ENCODE data around the gene USP32.
"Not testable (repeated sequence)": the region's sequence is repeated elsewhere in the genome, so short reads cannot be mapped to it uniquely, and the experiment has no call there.

Gene USP32

DNA sequence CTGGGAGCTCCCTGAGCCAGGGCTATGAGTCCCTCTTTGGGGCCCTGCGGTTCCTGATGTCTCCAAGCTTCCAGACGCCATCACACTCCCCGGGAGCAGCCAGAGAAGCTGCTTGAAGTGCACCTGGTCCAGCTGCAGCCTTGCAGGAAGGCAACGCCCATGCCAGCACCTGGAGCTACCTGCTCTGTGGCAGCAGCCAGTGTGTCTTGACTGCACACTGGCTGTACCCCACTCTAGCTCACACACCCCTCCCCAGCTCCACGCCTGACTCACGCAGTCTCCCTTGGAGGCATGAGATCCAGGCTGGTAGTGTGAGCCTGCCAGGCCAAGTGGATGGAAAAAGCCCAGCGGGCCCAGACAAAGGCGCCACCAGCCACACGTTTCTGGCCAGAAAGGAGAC lies 63.3 kb downstream of the USP32 start:
- DNase-seq (ENCODE audit: low read depth): no peak

DNA sequence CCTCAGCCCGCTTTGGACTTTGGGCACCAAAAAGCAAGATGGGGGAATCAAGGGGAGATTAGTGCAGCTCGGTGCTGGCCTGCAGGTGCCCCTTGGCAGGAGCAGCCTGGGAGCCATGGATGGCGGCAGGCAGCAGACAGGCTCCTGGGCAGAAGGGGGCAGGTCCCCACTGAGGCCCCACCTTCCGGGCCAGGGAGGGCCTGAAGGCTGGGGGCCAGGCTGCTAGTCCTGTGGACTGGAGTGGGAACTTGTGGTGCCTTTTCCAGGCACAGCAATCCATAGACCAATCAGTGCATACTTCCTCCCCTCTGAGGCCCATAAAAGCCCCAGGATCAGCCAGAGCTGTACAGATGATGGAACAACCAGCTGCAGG lies 64.0 kb downstream of the USP32 start:
- DNase-seq (ENCODE audit: low read depth): no peak

DNA sequence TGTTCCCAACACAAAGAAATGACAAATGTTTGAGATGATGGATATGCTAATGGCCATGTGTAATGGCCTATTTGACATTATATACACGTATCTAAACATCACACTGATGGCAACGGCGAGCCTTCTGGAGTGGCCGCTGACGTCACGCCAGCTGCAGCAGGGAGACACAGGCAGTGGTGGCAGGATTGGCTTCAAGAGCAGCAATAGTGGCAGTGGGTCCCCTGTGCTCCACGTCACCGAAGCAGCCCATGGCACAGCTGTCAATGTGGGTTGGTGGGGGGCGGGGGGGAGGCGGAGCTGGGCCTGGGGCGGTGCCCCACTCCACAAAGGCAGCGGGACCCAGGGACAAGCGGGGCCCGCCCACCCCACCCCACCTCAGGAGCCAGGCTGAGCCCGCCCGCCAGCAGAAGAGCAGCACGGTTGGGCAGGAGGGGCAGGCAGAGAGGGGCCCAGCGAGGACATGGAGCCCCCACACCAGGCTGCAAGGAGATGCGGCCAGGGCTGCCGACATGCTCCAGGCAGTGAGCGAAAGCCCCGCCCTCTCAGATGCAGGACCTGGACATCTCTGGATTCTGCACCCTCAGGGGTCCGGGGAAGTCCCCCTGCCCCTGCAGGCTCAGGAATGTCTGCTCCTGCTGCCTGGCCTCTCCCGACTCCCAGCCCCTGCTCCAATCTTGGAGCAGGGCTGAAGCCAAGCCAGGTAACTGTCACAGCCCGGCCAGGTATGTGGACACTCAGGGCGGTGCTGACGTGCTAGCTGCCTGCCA lies 64.6 kb downstream of the USP32 start:
- DNase-seq (ENCODE audit: low read depth): no peak

DNA sequence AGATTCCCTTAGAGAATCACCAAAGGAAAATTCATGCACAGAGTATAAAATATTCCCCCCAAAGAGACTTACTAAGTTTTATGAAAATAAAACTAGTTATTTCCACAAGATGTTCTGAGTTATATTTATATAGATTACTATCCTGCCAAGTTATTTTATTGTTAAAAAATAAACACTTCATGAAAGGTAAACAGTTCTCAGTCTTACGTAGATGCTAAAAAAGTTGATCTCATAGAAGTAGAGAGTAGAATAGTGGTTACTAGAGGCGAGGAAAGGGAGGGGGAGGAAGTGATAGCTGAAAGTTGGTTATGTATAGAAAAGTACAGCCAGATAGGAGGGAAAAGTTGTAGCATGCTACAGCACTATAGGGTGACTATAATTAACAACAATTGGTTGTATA lies 65.2 kb downstream of the USP32 start:
- no peak for DNase-seq (ENCODE audit: low read depth)

DNA sequence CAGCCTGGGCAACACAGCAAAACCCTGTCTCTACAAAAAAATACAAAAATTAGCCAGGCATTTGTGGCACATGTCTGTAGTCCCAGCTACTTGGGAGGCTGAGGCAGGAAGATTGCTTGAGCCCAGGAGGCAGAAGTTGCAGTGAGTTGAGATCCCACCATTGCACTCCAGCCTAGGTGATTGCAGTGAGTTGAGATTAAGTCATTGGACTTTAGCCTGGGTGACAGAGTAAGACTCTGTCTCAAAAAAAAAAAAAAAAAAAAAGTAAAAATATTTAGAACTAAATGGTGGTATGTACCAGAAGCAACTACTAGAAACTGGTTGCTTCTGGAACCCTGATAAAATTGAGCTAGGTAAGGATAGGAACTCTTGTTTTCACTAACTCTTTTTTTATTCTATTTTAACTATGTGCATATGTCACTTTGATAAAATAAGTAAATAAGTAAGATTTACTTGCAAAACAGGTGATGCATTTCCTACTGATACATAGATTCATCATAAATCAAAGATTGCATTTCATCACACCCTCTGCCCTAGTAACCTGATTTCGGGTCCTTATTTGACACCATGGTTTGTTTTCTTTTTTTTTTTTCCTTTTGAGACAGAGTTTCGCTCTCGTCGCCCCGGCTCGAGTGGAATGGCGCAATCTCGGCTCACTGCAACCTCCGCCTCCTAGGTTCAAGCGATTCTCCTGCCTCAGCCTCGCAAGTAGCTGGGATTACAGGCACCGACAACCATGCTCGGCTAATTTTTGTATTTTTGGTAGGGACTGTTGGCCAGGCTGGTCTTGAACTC lies 66.0 kb downstream of the USP32 start:
- DNase-seq (ENCODE audit: low read depth): no peak

DNA sequence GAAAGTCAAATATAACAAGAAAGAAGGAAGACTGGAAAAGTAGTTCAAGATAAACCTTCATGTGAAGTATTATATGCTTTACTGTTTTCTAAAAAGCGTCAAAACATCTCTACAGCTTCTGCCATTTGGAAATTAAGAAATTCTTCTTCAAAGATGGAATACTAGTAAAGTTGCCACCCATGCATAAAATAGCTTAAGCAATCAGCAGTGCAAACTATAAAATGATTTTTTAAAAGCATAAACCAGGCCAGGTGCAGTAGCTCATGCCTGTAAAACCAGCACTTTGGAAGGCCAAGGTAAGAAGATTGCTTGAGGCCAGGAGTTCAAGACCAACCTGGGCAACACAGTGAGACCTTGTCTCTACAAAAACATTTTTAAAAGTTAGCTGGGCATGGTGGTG lies 68.2 kb downstream of the USP32 start:
- no peak for DNase-seq (ENCODE audit: low read depth)

DNA sequence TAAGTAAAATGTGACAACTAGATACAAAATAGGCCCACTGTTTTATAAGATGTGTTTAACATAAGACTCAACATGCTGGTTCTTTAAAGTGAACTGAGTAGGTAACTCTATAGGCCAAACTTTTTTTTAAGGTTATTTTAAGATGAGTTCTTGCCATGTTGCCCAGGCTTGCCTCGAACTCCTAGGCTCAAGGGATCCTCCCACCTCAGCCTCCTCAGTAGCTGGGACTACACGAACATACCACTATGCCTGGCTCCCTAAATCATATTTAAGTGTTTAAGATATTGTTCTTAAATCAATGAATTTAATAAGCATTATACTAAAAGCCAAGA lies 69.9 kb downstream of the USP32 start:
- DNase-seq (ENCODE audit: low read depth): no peak

DNA sequence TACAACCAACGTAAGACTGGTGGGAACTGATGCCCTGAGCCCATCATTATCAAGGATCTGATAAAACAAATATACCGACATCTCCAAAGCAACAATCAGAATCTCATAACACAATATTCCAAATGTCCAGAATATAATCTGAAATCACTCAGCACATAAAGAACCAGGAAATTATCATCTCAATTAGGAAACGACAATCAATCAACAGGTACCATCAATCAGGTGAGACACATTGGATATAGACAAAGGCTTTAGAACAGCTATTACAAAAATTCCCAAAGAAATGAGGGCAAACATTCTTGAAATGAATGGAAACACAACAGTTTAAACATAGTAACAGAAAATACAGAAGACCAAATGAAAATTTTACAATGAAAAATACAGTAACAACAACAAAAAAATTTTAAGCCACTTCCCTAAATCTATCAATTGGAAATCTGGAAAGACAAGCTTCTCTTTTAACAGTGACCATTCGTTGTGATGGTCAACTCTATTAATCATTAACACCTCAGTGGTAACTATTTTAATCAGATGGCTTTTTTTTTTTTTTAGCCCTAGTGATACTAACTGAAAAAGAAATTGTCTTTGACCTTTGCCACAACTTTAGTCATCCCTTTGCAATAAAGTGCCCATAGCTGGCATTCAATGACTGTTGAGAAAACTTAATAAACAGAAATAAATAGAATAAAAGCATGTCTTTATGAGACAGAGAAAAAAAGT lies 70.4 kb downstream of the USP32 start:
- no peak for DNase-seq (ENCODE audit: low read depth)

DNA sequence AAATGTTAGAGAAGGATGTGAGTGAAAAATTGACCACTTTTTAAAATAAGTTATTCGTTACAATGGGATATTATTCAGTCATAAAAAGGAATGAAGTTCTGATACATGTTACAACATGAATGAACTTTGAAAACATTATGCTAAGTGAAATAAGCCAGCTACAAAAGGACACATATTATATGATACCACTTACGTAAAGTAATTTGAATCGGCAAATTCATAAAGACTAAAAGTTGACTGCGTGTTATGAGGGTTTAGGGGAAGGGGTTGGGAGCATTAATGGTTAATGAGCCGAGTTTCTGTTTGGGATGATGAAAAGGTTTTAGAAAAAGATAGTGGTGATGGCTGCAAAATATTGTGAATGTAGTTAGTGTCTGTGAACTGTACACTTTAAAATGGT lies 73.1 kb downstream of the USP32 start:
- no peak for DNase-seq (ENCODE audit: low read depth)

DNA sequence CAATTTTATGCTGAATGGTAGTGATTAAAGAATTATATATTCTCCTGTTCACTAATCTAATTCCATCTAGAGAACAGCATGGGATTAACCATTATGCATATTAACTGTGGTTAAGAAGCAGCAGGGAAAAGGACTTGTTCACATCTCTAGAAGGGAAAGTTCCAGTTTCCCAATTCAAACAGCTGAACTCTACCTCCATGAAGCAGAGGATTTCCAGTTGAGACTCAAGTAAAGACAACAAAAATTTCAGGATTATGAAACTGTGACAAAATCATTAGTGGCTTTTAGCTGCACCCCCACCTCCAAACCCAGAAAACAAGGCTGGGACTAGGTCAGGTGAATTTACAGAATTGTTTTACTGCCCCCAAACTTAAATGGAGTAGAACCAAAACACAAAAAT lies 73.6 kb downstream of the USP32 start:
- DNase-seq (ENCODE audit: low read depth): no peak

DNA sequence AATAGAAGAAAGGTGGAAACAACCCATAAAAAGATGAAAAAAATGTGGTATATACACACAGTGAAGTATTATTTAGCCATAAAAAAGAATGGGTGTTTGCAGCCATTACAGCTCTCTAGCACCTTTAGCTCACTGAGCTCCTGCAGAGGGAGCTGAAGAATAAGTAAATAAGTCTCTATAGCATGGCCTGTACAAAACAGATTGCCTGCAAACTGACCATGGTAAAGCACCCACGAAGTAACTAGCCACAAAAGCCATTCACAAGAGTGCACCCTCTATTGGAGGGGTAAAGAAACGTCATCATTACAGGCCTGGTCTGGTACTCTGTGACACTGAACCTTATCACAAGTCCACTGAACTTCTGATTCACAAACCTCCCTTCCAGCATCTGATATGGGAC lies 76.3 kb downstream of the USP32 start:
- DNase-seq (ENCODE audit: low read depth): no peak

DNA sequence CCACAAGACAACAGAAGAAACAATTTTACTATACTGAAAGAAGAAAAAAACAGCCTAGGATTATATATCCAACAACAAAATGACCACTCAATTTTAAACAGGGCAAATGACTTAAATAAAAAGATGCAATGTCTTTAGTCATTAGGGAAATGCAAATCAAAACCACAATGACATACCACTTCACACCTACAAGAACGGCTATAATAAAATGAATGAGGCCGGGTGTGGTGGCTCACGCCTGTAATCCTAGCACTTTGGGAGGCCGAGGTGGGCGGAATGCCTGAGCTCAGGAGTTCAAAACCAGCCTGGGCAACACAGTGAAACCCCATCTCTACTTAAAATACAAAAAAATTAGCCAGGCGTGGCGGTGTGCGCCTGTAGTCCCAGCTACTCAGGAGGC lies 77.0 kb downstream of the USP32 start:
- not testable (repeated sequence) for DNase-seq (ENCODE audit: low read depth)

DNA sequence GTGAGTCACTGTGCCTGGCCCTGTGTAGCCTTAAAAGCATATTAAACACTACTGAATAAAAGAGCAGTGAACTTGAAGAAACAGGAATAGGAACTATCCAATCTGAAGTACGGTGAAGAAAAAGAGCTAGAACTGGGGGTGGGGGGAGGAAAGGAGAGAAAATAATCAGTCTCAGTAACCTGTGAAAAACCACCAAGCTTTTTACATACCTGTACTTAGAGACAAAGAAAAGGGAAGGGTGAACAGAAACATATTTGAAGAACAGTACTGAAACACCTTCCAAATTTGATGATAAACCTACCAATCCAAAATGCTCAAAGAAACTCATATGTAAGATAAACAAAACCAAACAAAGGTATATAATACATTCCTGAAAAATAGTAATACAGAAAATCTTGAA lies 77.5 kb downstream of the USP32 start:
- no peak for DNase-seq (ENCODE audit: low read depth)

DNA sequence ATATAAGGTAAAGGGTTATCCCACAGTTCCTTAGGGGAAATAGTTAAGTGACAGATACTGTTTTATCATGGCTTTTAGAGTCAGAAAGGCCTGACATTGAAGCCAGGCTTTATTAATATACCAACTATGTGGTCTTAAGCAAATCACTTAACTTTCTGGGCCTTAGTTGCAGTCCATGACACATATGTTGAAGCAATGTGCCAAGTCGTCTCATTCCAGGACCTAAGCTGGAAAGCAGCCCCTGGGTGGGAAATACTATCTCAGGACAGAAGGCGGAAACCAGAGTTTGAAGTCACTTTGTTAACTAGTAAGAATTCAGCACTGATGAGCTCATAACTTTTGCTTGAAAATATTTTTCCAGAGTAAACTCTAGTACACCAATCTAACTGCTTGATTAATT lies 80.0 kb downstream of the USP32 start:
- no peak for DNase-seq (ENCODE audit: low read depth)

DNA sequence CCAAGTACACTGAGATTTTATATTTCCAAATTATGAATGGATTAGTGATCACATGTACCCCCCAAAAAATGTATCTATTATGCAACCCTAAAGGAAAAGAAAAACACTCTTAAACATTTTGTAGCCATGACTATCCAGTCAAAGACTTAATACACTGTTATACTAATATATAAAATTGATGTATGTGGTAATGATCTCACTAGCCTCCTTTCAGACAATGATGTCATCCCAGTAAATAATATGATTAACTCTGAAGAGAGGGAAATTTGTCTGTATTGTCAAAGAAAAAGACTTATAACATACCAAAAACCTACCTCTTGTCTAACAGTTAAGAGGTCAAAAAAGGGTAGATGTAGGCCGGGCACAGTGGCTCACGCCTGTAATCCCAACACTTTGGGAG lies 80.7 kb downstream of the USP32 start:
- no peak for DNase-seq (ENCODE audit: low read depth)

DNA sequence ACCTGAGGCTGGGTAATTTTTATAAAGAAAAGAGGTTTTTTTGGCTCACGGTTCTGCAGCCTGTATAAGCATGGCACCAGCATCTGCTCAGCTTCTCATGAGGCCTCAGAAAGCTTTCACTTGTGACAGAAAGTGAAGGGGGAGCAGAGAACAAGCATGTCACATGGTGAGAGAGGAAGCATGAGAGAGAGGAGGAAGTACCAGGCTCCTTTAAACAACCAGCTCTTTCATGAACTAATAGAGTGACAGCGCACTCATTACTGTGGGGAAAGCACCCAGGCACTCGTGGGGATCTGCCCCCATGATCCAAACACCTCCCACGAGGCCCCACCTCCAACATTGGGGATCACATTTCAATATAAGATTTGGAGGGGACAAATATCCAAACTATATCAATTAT lies 86.8 kb downstream of the USP32 start:
- no peak for DNase-seq (ENCODE audit: low read depth)

DNA sequence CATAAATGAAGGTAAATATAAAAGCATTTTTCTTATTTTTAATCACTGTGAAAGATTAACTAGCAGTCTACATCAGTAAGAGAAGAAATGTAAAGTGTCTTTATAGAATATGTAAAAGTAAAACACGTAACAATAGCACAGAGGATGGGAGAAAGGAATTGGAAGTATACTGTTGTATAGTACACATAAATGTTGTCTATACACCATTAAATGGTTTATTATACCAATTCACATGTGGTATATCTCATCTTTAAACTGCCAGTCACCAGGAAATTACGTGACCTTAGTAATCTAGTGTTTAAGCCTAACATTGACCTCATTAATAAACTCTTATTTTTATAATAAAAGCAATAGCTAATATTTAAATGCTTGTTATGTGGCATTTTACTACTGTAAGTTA lies 87.4 kb downstream of the USP32 start:
- DNase-seq (ENCODE audit: low read depth): no peak

DNA sequence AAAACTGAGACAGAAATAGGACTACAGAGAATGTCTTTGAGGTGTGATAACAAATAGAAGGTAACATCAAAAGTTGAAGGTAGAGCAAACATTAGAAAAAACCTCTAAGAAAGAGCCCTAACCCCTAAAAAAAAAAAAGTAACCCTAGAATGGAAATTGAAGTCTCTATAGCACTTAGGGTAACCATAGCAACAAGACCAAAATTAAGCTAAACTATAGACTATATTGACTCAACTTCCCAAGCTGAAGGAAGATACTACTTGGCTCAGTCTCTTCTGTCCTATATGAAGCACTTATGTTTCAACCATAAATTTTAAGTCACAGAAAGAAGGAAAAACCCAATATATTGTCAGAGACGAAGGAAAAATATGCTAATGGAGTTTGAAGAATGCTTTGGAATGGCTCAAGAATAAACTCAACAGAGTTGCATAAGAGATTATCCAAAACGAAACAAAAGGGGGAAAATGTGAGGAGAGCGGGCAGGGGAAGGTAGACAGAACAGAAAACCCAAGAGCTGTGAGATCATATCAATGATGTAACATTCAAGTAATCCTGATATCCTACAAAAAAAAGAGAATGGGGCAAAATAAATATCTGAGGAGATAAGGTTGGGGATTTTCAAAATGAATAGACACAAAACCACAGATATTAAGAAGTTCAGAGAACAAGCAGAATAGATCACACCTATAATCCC lies 88.4 kb downstream of the USP32 start:
- no peak for DNase-seq (ENCODE audit: low read depth)

DNA sequence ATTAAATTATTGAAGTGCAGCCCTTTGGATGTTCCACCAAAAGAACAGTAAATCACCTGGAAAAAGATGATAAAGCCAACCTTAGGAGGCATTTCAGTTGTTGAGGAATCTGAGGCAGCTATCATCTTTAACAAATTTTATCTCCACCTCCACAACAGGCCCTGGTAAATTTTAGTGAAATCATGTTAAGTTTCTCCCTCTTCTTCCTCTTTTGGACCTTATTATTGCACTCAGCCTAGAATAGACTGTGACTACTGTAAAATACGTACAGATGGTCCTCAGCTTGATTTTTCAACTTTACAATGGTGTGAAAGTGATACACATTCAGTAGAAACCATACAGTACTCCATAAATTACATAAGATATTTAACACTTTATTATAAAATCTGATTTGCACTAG lies 90.3 kb downstream of the USP32 start:
- no peak for DNase-seq (ENCODE audit: low read depth)

DNA sequence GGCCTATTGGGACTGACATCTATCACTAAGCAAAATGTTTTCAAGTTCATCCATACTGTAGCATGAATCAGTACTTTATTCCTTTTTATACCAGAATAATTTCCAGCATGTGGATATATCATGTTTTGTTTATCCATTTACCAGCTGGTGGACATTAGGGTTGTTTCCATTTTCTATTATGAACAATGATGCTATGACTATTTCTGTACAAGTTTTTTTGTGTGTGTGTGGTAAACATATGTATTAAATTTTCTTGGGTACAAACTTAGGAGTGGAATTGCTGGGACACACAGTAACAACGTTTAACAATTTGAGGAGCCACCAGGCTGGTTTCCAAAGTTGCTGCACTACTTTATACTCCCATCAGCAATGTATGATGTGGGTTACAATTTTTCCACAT lies 91.0 kb downstream of the USP32 start:
- no peak for DNase-seq (ENCODE audit: low read depth)

DNA sequence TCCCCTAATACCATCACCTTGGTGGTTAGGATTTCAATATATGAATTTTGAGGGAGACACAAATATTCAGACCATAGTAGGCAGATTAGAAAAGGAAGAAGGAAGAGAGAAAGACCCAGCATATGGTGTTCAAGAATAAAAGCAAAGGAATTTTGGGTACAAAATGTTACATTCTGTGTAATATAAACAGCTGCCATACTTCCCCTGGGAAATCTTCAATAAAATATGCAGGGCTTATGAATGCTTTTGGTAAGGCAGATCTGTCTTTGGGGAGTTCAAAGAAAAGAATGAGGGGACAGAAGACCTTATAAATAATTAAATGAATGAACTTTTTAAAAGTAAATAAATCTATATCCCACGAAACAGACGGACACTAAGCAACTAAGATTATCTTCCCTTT lies 91.9 kb downstream of the USP32 start:
- no peak for DNase-seq (ENCODE audit: low read depth)

DNA sequence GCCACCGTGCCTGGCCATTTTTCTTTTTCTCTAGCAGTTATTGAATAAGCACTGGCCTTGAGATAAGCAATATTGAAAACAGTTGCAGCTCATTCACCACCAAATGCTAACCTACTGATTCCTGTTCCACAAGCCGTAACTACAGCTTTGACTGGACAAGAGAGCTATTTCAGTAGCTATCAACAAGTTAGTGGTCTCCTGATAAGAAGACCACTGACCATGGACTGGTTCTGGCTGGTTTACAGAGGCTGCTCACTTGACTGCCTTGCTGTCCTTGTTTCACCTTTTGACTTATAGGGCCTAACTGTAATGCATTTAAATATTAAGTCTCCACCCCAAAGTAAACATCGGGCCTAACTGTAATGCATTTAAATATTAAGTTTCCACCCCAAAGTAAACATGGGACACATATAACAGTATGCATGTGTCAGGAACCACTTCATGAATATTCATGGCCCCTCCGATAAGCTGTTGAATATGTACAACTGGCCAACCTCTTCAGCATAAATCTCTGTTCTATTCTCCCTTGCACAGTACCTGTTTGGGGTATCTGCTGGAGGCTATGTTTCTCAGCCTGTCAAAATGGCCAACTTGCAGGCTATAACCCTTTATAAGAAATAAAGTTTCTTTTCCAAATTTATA lies 94.1 kb downstream of the USP32 start:
- DNase-seq (ENCODE audit: low read depth): no peak

Data from activated T-helper 1 cell treated with Interleukin-2 at 50 U/mL for 16 hours (primary cell).